SK-N-SH treated with all-trans-retinoic acid at 6 μM for 48 hours (cell line): ENCODE data around the gene CCSER1.

Source experiments
- ATAC-seq: fragments of 200-7000 bp; cut with Tn5 transposase; 3 replicates; pipeline ENCODE4 v1.9.1; 2020; ENCODE audit warnings: mild to moderate bottlenecking, moderate library complexity
- ARNTL ChIP-seq: fragments of 450-650 bp; formaldehyde crosslinking; IDR thresholded peaks from 2 replicates; pipeline ENCODE4 v1.5.0; 2020; ENCODE audit warnings: low read depth, mild to moderate bottlenecking, moderate library complexity, borderline replicate concordance
- BACH2 ChIP-seq: fragments of 250-450 bp; sonication (Bioruptor Pico); IDR thresholded peaks from 2 replicates; pipeline ENCODE4 v1.9.0; 2021; ENCODE audit warnings: mild to moderate bottlenecking, borderline replicate concordance
- CSDC2 ChIP-seq: fragments of 250-450 bp; sonication (Bioruptor Pico); IDR thresholded peaks from 2 replicates; pipeline ENCODE4 v1.5.0; 2020; ENCODE audit warnings: mild to moderate bottlenecking, moderate library complexity
- CSRNP3 ChIP-seq: fragments of 250-450 bp; sonication (Bioruptor Pico); IDR thresholded peaks from 2 replicates; pipeline ENCODE4 v1.5.1; 2021; ENCODE audit warnings: mild to moderate bottlenecking, moderate library complexity
- ESRRG ChIP-seq: fragments of 250-450 bp; sonication (Bioruptor Pico); IDR thresholded peaks from 2 replicates; pipeline ENCODE4 v1.6.1; 2021; ENCODE audit warnings: mild to moderate bottlenecking
- GLIS3 ChIP-seq: fragments of 250-450 bp; sonication (Bioruptor Pico); IDR thresholded peaks from 2 replicates; pipeline ENCODE4 v1.5.0; 2020; ENCODE audit warnings: mild to moderate bottlenecking, moderate library complexity
- OSR1 ChIP-seq: fragments of 250-450 bp; sonication (Bioruptor Pico); IDR thresholded peaks from 2 replicates; pipeline ENCODE4 v1.8.0; 2022; ENCODE audit warnings: moderate library complexity, mild to moderate bottlenecking, inconsistent platforms
- PATZ1 ChIP-seq: fragments of 250-450 bp; sonication (Bioruptor Pico); IDR thresholded peaks from 2 replicates; pipeline ENCODE4 v1.8.0; 2020; ENCODE audit warnings: mild to moderate bottlenecking, moderate library complexity, borderline replicate concordance
- POU6F1 ChIP-seq: fragments of 250-450 bp; sonication (Bioruptor Pico); IDR thresholded peaks from 2 replicates; pipeline ENCODE4 v1.8.0; 2021; ENCODE audit warnings: low read depth, mild to moderate bottlenecking, moderate library complexity, borderline replicate concordance
- PPARA ChIP-seq: fragments of 250-450 bp; sonication (Bioruptor Pico); IDR thresholded peaks from 2 replicates; pipeline ENCODE4 v1.5.0; 2020; ENCODE audit warnings: mild to moderate bottlenecking, borderline replicate concordance
- RARB ChIP-seq: fragments of 250-450 bp; sonication (Bioruptor Pico); IDR thresholded peaks from 2 replicates; pipeline ENCODE4 v1.8.0; 2021; ENCODE audit warnings: mild to moderate bottlenecking, moderate library complexity
- SNAI2 ChIP-seq: fragments of 250-450 bp; sonication (Bioruptor Pico); IDR thresholded peaks from 2 replicates; pipeline ENCODE4 v1.5.0; 2020; ENCODE audit warnings: mild to moderate bottlenecking, moderate library complexity
- TCF4 ChIP-seq: fragments of 250-450 bp; sonication (Bioruptor Pico); IDR thresholded peaks from 2 replicates; pipeline ENCODE4 v1.8.0; 2021; ENCODE audit warnings: mild to moderate bottlenecking, moderate library complexity, borderline replicate concordance
- TOX ChIP-seq: fragments of 250-450 bp; sonication (Bioruptor Pico); IDR thresholded peaks from 2 replicates; pipeline ENCODE4 v1.8.0; 2021; ENCODE audit warnings: mild to moderate bottlenecking, moderate library complexity, borderline replicate concordance
- TSHZ2 ChIP-seq: fragments of 250-450 bp; sonication (Bioruptor Pico); IDR thresholded peaks from 2 replicates; pipeline ENCODE4 v1.5.0; 2020; ENCODE audit warnings: mild to moderate bottlenecking, moderate library complexity
- ZC3H10 ChIP-seq: fragments of 250-450 bp; sonication (Bioruptor Pico); IDR thresholded peaks from 2 replicates; pipeline ENCODE4 v1.5.1; 2021; ENCODE audit warnings: mild to moderate bottlenecking, moderate library complexity
- ZFP3 ChIP-seq: fragments of 250-450 bp; sonication (Bioruptor Pico); IDR thresholded peaks from 2 replicates; pipeline ENCODE4 v1.5.0; 2020; ENCODE audit warnings: mild to moderate bottlenecking, moderate library complexity
- ZFP30 ChIP-seq: fragments of 450-650 bp; formaldehyde crosslinking; IDR thresholded peaks from 2 replicates; pipeline ENCODE4 v1.5.0; 2022; ENCODE audit warnings: mild to moderate bottlenecking, moderate library complexity
- ZNF565 ChIP-seq: fragments of 450-650 bp; formaldehyde crosslinking; conservative IDR thresholded peaks from 2 replicates; pipeline ENCODE4 v1.5.0; 2020; ENCODE audit warnings: low read depth, mild to moderate bottlenecking, moderate library complexity
- ZNF70 ChIP-seq: fragments of 450-650 bp; formaldehyde crosslinking; IDR thresholded peaks from 2 replicates; pipeline ENCODE4 v1.5.0; 2020; ENCODE audit warnings: mild to moderate bottlenecking, moderate library complexity
- ZNF8 ChIP-seq: fragments of 450-650 bp; formaldehyde crosslinking; IDR thresholded peaks from 2 replicates; pipeline ENCODE4 v1.5.0; 2020; ENCODE audit warnings: mild to moderate bottlenecking, moderate library complexity
- TF ChIP-seq, protein P1 (sequence below): fragments of 250-450 bp; sonication (Bioruptor Pico); IDR thresholded peaks from 2 replicates; pipeline ENCODE4 v1.5.1; 2020; ENCODE audit warnings: low read depth, mild to moderate bottlenecking, moderate library complexity

CCSER1 gene

DNA sequence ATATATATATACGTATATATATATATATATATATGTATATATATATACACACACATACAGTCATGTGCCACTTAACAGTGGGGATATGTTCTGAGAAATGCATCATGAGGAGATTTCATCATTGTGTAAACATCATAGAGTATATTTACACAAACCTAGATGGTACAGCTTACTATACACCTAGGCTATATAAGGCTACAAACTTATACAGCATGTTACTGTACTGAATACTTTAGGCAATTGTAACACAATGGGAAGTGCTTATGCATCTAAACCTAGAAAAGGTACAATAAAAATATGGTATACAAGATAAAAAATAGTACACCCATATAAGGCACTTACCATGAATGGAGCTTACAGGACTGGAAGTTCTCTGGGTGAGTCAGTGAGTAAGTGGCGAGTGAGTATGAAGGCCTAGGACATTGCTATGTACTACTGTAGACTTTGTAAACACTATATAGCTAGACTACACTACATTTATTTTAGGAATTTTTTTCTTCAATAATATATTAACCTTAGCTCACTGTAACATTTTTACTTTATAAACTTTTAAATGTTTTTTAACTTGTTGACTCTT lies 13.2 kb upstream of the CCSER1 start:
- ATAC-seq: no peak
- no peak for TF ChIP-seq CSRNP3 (CRISPR knock-in tag)
- no peak for TF ChIP-seq PPARA (CRISPR knock-in tag)
- TF ChIP-seq, protein P1, sequence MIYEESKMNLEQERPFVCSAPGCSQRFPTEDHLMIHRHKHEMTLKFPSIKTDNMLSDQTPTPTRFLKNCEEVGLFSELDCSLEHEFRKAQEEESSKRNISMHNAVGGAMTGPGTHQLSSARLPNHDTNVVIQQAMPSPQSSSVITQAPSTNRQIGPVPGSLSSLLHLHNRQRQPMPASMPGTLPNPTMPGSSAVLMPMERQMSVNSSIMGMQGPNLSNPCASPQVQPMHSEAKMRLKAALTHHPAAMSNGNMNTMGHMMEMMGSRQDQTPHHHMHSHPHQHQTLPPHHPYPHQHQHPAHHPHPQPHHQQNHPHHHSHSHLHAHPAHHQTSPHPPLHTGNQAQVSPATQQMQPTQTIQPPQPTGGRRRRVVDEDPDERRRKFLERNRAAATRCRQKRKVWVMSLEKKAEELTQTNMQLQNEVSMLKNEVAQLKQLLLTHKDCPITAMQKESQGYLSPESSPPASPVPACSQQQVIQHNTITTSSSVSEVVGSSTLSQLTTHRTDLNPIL: no peak
- TF ChIP-seq CSDC2 (CRISPR knock-in tag): no peak
- no peak for TF ChIP-seq ARNTL (CRISPR knock-in tag)
- no peak for TF ChIP-seq ZFP30 (CRISPR knock-in tag)
- TF ChIP-seq TCF4 (CRISPR knock-in tag): no peak
- TF ChIP-seq RARB (CRISPR knock-in tag): no peak
- no peak for TF ChIP-seq SNAI2
- no peak for TF ChIP-seq ZFP3 (CRISPR knock-in tag)

DNA sequence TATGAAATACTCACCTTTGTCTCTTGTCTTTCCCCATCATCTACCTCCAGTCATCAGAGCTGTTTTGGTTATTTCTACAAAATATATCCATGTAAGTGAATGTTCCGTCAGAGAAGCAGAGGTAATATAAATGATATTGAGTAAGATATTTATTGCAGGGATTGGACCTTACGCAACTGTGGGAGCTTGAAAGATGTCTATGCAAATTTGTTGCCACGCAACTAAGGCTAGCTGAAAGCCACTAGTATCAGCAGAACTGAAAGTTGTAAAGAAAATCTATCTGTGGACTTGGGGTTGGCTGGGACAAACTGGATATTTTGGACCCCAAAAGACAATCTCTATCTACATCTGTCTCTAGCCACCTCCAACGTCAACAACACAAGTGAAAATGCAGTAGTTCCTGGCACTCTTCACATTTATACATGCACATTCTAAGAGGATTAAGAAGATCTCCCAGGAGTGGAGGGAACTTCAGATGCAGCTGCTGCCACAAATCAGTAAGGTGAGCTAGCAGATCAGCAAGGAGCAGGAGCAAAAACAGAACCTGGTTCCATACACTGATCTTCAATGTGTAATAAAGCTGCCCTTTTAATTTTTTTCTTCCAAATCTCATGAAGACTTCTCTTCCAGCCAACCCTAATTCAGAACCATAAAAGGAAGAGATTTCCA lies 8.5 kb upstream of the CCSER1 start:
- ATAC-seq: no peak

DNA sequence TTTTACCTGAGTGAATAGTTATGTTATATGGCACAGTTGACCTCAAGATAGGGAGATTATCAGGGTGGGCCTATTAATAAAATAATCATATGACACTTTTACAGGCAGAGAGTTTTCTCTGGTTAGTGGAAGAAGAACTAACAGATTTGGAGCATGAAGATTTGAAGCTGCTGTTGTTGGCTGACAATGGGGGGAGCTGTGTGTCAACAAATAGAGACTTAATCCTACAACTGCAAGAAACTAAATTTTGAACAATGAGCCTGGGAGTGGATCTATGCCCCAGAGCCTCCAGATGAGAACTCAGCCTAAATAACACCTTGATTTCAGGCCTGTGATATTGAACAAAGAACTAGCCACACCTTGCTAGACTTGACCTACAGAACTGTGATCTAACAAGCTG lies 7.2 kb upstream of the CCSER1 start:
- TF ChIP-seq POU6F1 (no peak), TOX (no peak), BACH2 (CRISPR knock-in tag) (no peak), CSDC2 (CRISPR knock-in tag) (no peak), PATZ1 (CRISPR knock-in tag) (no peak), ESRRG (CRISPR knock-in tag) (no peak), OSR1 (CRISPR knock-in tag) (no peak), TSHZ2 (CRISPR knock-in tag) (no peak), ZC3H10 (CRISPR knock-in tag) (no peak), SNAI2 (no peak), PPARA (CRISPR knock-in tag) (no peak), ZFP3 (CRISPR knock-in tag) (no peak), ZNF565 (no peak), ZNF70 (CRISPR knock-in tag) (no peak), ZNF8 (no peak)
- TF ChIP-seq, protein P1: no peak

More for the DNA sequence above, 8.5 kb upstream of the CCSER1 start:
- TF ChIP-seq BACH2 (CRISPR knock-in tag) (no peak), GLIS3 (CRISPR knock-in tag) (no peak)

More for the DNA sequence above, 7.2 kb upstream of the CCSER1 start:
- no peak for ATAC-seq
